GM18519 (cell line): ENCODE measurements around the gene IL19.
"Not testable (repeated sequence)": the region's sequence is repeated elsewhere in the genome, so short reads cannot be mapped to it uniquely, and the experiment has no call there.

Experiments
- ATAC-seq: cut with Tn5 transposase; IDR thresholded peaks from one replicate; pipeline ENCODE4 v1.9.1; 2021; ENCODE audit warnings: mild to moderate bottlenecking, moderate library complexity; ENCODE audit not compliant: unreplicated experiment, low FRiP score

Gene IL19

GRCh38 chr1:206772243-206772937, 1.8 kb downstream of the IL19 start, which contains the start of gene IL10:
IL10 (minus strand) TSS chr1:206772494; CDS start chr1:206772435, 59 bp downstream.
- no peak for ATAC-seq

DNA sequence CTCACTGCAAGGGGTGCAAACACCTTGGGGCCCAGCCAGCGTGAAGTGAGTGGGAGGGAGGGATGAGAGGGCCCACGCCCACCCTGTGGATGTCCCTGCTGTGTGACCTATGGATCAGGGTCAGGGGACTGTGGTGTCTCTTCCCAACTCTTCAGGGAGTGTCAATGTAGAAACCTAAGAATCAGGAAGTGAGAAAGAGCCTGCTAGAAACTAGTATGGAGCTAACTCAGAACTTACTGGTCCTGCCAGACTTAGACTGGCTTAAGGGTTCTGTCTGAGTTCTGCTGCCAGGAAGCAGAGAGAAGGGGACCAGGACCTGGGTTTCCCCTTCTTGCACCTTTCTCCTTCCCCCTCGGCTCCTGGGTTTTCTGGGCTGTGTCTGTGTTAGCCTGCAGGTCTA, 3.5 kb downstream of the IL19 start:
- ATAC-seq = no peak

DNA sequence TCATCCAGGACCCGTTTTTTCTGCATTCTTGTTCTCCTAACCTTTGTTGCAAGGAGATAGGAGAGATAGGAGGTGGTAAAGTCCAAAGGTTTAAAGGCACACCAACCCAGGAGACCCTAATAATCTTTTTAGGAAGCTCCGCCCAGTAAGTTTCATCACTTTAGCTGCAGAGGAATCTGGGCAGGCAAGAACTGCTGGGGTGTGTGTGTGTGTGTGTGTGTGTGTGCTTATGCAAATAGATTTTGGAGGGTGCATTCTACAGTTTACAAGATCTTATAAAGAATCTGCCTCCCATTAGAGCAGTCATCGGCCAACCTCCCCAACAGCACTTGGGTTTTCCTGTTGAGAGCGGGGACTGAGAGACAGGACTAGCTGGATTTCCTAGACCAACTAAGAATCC, 5.7 kb downstream of the IL19 start:
- ATAC-seq = no peak

- ATAC-seq = no peak
These were observed 7.5 kb downstream of the IL19 start for GRCh38 chr1:206778031-206778430.

DNA sequence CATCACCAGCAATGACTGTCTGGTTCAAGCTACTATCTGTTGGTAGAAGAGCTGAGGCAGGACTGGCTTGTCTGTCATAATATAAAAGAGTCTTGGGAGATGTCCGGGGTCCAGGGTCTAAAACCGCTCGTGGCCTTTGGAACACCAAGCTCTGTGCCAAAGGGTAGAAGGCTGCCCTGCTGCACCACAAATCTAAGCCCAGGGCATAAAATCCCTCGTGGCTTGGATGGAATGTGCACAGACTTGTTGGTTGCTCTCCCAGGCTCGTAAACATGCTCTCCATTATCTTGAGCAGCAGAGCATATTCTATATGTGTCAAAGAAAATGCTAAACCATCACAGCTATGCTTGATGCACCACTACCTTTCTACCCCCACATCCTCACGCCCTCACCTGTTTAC, 8.3 kb downstream of the IL19 start:
- ATAC-seq = not testable (repeated sequence)

- no peak for ATAC-seq
These were observed 9.1 kb downstream of the IL19 start for GRCh38 chr1:206779638-206780037.

GRCh38 chr1:206782448-206782847, 11.9 kb downstream of the IL19 start:
- ATAC-seq = peak; percentile 44

DNA sequence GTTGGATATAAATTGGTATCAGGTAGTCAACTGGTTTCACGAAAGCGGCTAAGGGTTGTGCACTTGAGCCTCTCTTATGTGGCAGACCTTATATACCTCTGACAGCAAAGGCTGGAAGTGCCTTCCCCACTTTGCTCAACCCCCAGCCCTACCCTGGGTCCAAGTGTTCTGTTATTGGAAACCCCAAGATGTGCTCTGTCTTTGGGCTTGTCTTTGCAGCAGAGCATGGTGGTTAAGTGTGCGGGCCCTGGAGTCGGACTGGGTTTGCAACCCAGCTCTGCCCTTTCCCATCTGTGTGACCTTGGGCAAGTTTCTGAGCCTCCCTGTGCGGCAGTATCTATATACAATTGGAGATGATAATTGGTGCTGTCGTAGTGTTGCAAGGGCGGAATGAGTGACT, 12.9 kb downstream of the IL19 start:
- ATAC-seq = no peak

GRCh38 chr1:206784471-206784903, 13.9 kb downstream of the IL19 start:
- ATAC-seq = no peak

DNA sequence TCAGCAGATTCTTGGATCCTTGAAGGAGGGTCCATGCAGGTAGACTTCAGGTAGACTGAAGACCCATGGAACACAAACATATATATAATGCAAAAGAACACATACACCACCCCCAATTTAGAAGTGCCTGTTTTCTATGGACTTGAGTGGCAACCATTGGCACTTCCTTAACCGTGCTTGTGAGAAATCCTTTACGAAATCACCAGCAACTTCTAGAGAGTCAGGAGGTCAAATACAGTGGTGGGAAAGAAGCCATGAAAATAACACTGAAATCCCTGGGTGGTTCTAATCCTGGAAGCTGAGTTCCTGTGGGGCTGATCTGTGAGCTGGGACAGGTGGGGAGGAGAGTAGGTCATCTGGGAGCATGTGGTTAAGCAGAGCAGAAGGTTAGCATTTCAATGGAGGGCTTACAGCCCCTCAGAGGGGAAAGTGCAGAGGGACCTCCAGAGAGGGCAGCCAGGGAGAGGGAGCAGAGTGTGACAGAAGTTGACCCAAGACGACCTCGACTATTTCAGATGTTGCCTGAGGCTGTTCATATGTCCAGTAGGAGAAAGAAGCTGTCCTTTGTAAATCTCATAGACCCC, 14.7 kb downstream of the IL19 start:
- no peak for ATAC-seq

DNA sequence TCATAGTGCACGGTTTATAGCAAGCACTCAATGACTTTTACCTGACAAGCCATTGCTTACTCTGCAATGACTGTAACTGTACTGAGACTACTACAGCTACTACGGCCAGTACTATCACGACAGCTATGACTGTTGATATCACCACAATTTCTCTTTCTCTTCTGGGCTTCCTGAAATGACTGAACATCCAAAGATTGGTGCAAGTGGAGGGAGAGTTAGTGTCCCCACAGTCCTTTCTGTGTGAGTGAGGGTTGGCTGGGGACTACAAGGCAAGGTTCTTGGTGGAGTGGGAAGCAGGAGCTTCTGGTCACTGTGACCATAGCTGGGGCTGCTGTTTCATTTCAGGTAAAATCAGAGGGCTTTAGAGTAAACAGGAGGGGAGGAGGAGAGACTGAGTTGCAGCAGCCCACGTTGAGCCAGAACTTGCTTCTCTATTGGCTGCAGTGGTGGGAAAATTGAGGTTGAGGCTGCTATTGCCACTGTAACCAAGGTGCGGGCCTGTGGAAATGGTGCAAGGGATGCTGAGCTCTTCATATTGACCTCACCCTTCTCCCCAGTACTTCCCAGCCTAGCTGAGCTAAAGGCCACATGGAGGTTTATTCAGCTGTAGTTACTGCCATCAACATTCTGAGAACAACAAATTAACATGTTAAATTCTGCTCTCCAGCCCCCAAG, 15.8 kb downstream of the IL19 start:
- no peak for ATAC-seq

DNA sequence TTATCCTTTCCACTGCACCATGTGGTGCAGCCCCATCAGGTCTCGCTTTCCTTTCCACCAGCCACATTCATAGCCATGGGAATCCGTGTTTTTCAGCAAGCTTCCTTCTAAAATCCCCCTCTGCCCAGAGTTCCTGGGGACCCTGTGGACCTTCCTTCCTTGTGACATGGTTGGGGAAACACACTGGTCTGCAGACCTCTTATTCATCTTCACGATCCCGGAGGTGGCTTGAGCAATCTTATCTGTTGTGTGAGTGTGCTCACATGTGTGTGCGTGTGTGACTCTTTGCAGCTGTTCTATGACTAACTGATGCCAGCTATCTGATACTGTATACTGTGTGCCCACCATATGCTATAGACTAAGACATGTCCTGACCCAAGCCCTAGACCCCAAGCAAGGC, 17.3 kb downstream of the IL19 start:
- ATAC-seq = no peak

DNA sequence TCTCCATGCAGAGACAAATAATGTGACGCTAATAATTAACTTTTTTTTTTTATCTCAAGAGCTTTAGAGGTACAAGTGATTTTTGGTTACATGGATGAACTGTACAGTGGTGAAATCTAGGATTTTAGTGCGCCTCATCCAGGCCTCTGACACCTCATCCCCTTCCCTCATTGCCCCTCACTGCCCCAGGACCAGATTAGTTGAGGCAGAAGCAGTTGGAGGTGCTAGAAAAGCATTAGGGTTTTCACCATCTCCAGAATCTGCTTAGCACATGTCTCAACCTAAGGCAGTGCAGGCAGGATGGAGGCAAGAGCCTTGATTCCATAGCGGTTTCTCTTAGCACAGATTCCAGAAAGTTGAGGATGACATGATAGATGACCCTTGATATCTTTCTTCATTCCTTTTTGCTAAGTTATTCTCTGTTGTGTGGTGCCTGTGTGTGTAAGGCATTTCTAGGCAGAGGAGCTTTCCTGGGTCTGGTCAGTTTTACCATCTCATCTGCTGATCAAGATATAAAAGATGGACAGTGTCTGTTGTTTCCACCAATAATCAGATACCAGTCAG, 18.0 kb downstream of the IL19 start:
- ATAC-seq = no peak

DNA sequence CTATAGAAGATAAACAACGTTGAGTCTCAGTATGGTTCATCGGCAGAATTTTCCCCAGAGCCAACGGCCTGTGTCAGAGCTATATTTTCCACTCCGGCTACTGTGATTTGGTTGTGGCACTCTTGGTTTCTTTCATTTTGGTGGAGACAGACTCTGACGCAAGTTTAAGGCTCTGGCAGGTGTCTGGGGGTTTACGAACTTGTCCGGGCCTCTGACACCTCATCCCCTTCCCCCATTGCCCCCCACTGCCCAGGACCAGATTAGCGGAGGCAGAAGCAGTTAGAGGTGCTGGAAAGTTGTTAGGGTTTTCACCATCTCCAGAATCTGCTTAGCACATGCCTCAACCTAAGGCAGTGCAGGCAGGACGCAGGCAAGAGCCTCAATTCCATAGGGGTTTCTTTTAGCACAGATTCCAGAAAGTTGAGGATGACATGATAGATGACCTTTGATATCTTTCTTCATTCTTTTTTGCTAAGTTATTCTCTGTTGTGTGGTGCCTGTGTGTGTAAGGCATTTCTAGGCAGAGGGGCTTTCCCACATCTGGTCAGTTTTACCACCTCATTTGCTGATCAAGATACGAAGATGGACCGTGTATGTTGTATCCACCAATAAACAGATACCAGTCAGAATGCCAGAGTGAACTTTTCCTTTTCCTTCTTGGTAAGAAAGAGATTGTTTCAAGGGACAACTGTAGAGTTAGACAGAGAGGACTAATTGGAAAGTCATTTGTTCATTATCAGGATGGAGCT, 20.1 kb downstream of the IL19 start:
- no peak for ATAC-seq

DNA sequence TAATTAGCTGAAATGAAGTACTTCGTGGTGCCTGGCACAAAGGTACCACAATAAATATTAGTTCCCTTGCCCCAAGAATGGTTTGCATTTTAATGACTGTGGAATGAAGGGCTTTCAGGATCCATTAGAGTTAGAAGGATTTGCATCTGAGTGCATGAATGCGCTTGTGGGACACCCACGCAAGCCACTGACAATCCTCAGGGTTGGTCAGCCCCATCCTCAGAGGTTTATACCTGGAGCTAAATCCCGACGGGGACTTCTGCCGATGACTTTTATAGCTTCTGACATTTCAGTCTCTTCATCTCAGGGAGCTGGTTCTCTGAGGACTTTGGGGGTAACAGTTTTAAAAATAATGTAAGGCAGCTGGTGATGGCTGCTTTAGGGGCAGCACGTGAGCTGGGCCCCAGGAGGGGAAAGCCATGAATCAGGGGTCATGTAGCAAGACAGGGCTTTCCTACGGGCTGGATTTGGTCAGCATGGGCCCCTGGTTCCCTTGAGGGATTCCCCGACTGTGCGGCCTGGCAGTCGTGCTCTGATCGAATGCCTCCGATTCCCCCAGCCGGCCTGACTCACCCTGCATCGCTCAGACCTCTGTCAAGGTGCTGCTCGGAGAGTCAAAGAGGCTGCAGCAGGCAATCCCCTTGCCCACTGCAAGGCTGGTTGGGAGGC, 22.5 kb downstream of the IL19 start:
- peak; percentile 32 for ATAC-seq

DNA sequence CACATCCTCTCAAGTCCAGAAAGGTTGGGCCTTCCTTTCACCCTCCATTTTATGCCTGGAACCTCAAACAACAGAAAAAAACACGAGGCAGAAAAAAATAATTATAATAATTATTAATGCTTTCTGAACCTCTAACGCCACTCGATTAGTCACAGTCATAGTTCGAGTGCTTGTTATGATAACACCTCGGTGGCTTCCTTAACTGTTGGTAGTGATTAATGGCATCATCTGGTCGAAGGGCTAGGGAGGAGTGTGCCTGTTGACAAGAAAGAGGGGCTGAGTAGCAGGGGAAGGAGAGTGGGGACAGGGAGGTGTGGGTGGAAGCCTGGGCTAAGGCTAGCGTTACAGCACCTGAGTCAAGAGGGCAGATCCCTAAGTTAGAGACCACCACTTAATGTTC, 23.0 kb downstream of the IL19 start:
- ATAC-seq = no peak

DNA sequence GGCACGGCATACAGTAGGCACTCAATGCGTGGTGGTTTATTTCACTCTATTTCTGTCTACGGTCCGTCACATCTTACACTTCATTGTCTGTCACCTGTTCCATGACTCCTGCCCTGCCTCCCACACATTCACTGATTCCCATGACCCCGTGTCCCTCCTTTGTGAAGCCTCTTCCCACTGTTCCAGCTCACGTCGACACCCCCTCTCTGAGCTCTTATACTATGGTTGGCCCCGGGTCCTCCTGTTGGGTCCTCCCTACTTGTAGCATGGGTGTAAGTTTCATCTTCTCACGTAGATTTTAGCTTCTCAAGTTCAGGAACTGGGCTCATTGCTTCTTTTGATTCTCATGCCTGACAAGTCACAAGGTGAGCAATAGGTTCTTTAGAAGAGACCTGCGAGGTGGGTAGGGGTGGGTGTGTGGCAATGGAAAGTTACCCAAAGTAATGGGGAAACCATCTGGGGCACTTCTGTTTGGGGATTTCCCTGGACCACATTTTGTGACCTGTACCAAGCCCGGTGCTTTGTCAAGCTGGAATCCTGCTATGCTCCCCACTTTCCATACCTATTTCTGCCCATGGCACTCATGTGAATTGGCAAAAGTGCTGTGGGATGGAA, 23.8 kb downstream of the IL19 start:
- ATAC-seq = no peak

DNA sequence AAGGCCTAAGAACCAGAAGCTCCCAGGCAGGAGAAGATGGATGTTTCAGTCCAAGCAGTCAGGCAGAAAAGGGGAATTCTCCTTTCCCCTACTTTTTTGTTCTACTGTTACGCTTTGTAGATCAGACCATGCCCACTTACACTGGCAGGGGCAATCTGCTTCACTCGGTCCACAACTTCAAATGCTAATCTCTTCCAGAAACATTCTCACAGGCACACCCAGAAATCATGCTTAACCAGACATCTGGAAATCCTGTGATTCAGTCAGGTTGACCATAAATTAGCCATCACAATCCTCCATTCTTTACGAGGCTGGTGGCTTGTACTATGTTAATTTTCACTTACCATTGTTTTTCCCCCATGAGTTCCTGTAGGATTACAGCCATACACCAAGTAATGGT, 25.5 kb downstream of the IL19 start:
- no peak for ATAC-seq

GRCh38 chr1:206796981-206797402, 26.4 kb downstream of the IL19 start:
- no peak for ATAC-seq
